Spinal cord (tissue), 10 donors: ENCODE data around the gene RAB6B. TPM values are rescaled to one million over a fixed set of nuclear protein-coding genes. Genes with fewer than 3 reads are reported as not detected.
A peak's percentile ranks its signal among the peaks of the same experiment; 100 is the strongest.

ENCODE experiments used
- DNase-seq, 6 donors: peaks; one replicate each; pipeline versions ENCODE4 v3.0.0 to v3.0.0-alpha.2; 2013 to 2015; ENCODE audit warnings: low spot score in 6 of 6, low read depth in 4 of 6
- H3K27ac ChIP-seq: one replicate; pipeline ENCODE4 v1.5.1; 2013; ENCODE audit warnings: low read depth, low read length, control low read depth
- H3K27me3 ChIP-seq: one replicate; pipeline ENCODE4 v1.6.1; 2013; ENCODE audit warnings: low read length; ENCODE audit not compliant: control insufficient read depth, insufficient read depth
- H3K36me3 ChIP-seq: one replicate; pipeline ENCODE4 v1.6.1; 2013; ENCODE audit warnings: low read length; ENCODE audit not compliant: control insufficient read depth, insufficient read depth
- H3K4me1 ChIP-seq: one replicate; pipeline ENCODE4 v1.6.1; 2013; ENCODE audit warnings: low read length; ENCODE audit not compliant: control insufficient read depth, insufficient read depth
- H3K4me3 ChIP-seq: one replicate; pipeline ENCODE4 v1.5.1; 2013; ENCODE audit warnings: low read depth, low read length, control low read depth
- H3K9me3 ChIP-seq: one replicate; pipeline ENCODE4 v1.6.1; 2013; ENCODE audit warnings: low read length; ENCODE audit not compliant: control insufficient read depth, insufficient read depth
- WGBS: methylation state at CpG from one replicate; pipeline ENCODE4 v1.1.5; 2013; ENCODE audit warnings: missing lambda C conversion rate; ENCODE audit not compliant: insufficient coverage; 5-methylcytosine and 5-hydroxymethylcytosine counted together
- polyA plus RNA-seq, 2 donors: library from polyadenylated mRNA; unstranded; fragments of 120-200 nt; gene quantifications; one replicate each; pipeline ENCODE4 v1.2.1, GENCODE V29; 2013; ENCODE audit not compliant: insufficient read length in 2 of 2
- total RNA-seq, 2 donors: library from RNA; depleted of rRNA in 1 of 2; stranded (reverse); fragments of 120-200 nt in 1 of 2; fragments of >200 nt in 1 of 2; gene quantifications; one replicate each; pipeline versions ENCODE4 v1.2.3 to v1.2.4, GENCODE V29; 2013 to 2014
- donor health status: healthy.

RAB6B gene
- total and polyA plus RNA-seq, 4 donors = 38.3 to 226 (median 191) TPM

- Histone ChIP-seq H3K4me3 (no peak overlapping the region), H3K27me3 (no peaks in the 10 kb centered on the region), H3K9me3 (no peaks in the 10 kb centered on the region), H3K36me3 (peaks cover 10% of the 10 kb centered on the region), H3K4me1 (peaks cover 29% of the 10 kb centered on the region), H3K27ac (peak overlapping the region; percentile 17)
- 34% methylated on average over 3 of the region's 5 CpGs for WGBS
- DNase-seq = no peak
These were observed 41.2 kb downstream of the RAB6B start for GRCh38 chr3:133854264-133855001.

DNA sequence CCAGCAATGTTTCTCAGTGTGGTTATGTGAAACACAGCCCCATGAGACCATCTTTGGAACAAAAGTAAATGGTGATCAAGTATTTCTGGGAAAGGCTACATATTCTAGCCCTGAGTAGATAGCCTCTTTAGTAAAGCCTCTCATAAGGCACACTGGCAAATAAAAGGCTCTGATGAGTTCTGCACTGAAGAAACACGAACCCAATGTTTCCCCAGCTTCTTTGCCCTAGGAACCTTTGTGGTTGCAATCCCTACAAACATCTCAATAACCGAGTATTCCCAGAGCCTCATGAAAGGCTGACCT, 41.8 kb downstream of the RAB6B start:
- no peaks in the 10 kb centered on the region for H3K9me3 ChIP-seq
- no peak for DNase-seq
- no peak overlapping the region for H3K4me3 ChIP-seq
- H3K27ac ChIP-seq = peak overlapping the region; percentile 17
- 74% methylated on average over 2 of the region's 2 CpGs for WGBS
- no peaks in the 10 kb centered on the region for H3K27me3 ChIP-seq
- H3K36me3 ChIP-seq = peaks cover 8% of the 10 kb centered on the region
- peaks cover 29% of the 10 kb centered on the region for H3K4me1 ChIP-seq

GRCh38 chr3:133853063-133853924, 42.4 kb downstream of the RAB6B start:
- H3K9me3 ChIP-seq = no peaks in the 10 kb centered on the region
- no peak for DNase-seq
- H3K27ac ChIP-seq = no peak overlapping the region
- WGBS = 87% methylated on average over 4 of the region's 5 CpGs
- peaks cover 8% of the 10 kb centered on the region for H3K36me3 ChIP-seq
- H3K4me3 ChIP-seq = no peak overlapping the region
- H3K27me3 ChIP-seq = no peaks in the 10 kb centered on the region
- H3K4me1 ChIP-seq = peaks cover 29% of the 10 kb centered on the region

GRCh38 chr3:133851931-133852330, 43.8 kb downstream of the RAB6B start:
- peaks cover 29% of the 10 kb centered on the region for H3K4me1 ChIP-seq

GRCh38 chr3:133851266-133851906, 44.3 kb downstream of the RAB6B start:
- H3K27ac ChIP-seq = no peak overlapping the region
- 87% methylated on average over 4 of the region's 5 CpGs for WGBS

More at GRCh38 chr3:133851931-133852330, 43.8 kb downstream of the RAB6B start:
- H3K27ac ChIP-seq = no peak overlapping the region
- H3K4me3 ChIP-seq = no peak overlapping the region
- H3K9me3 ChIP-seq = no peaks in the 10 kb centered on the region
- 86% methylated on average over 8 of the region's 8 CpGs for WGBS
- no peak for DNase-seq
- no peaks in the 10 kb centered on the region for H3K27me3 ChIP-seq
- H3K36me3 ChIP-seq = peaks cover 3% of the 10 kb centered on the region

GRCh38 chr3:133850034-133850433, 45.6 kb downstream of the RAB6B start:
- H3K4me1 ChIP-seq = peaks cover 18% of the 10 kb centered on the region
- H3K9me3 ChIP-seq = no peaks in the 10 kb centered on the region
- no peak overlapping the region for H3K4me3 ChIP-seq
- H3K27ac ChIP-seq = no peak overlapping the region
- no peak for DNase-seq
- WGBS = no CpG with 5 or more reads among the region's 1 CpG
- no peaks in the 10 kb centered on the region for H3K27me3 ChIP-seq
- peaks cover 3% of the 10 kb centered on the region for H3K36me3 ChIP-seq

More at GRCh38 chr3:133851266-133851906, 44.3 kb downstream of the RAB6B start:
- DNase-seq = no peak
- peaks cover 29% of the 10 kb centered on the region for H3K4me1 ChIP-seq
- no peaks in the 10 kb centered on the region for H3K9me3 ChIP-seq
- H3K27me3 ChIP-seq = no peaks in the 10 kb centered on the region
- H3K4me3 ChIP-seq = no peak overlapping the region
- peaks cover 3% of the 10 kb centered on the region for H3K36me3 ChIP-seq

DNA sequence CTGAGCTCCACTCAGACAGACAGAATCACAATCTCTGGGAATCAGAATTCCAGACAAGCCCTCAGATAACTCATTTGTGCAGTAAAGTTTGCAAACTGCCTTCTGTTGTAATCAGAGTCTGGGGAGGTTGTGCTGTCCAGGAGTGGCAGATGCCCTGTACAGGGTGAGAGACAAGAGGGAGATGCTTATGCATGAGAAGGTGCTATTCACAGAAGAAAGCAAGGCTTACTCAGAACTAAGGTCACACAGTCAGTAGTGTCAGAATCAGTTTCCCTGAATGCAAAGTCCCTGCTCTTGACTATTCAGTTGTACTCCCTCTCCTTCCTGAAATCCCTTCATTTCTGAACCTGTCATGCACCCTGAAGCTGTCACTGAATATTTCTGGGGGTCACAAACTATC, 46.3 kb downstream of the RAB6B start:
- peaks cover 3% of the 10 kb centered on the region for H3K36me3 ChIP-seq
- peaks cover 11% of the 10 kb centered on the region for H3K4me1 ChIP-seq
- no peaks in the 10 kb centered on the region for H3K9me3 ChIP-seq
- no peaks in the 10 kb centered on the region for H3K27me3 ChIP-seq
- no peak overlapping the region for H3K4me3 ChIP-seq
- DNase-seq = no peak
- H3K27ac ChIP-seq = no peak overlapping the region

- peaks cover 19% of the 10 kb centered on the region for H3K36me3 ChIP-seq
- 93% methylated on average over 3 of the region's 4 CpGs for WGBS
These were observed 50.6 kb downstream of the RAB6B start for GRCh38 chr3:133845127-133845526.

GRCh38 chr3:133843634-133844033, 52.0 kb downstream of the RAB6B start:
- H3K27me3 ChIP-seq = no peaks in the 10 kb centered on the region
- H3K4me3 ChIP-seq = no peak overlapping the region
- WGBS = 95% methylated on average over 2 of the region's 7 CpGs
- H3K4me1 ChIP-seq = no peaks in the 10 kb centered on the region
- H3K36me3 ChIP-seq = peaks cover 34% of the 10 kb centered on the region
- no peaks in the 10 kb centered on the region for H3K9me3 ChIP-seq
- no peak overlapping the region for H3K27ac ChIP-seq
- DNase-seq = no peak

More at GRCh38 chr3:133845127-133845526, 50.6 kb downstream of the RAB6B start:
- no peaks in the 10 kb centered on the region for H3K4me1 ChIP-seq
- no peaks in the 10 kb centered on the region for H3K27me3 ChIP-seq
- H3K4me3 ChIP-seq = no peak overlapping the region
- H3K9me3 ChIP-seq = no peaks in the 10 kb centered on the region
- H3K27ac ChIP-seq = no peak overlapping the region
- DNase-seq = no peak
